Measurements from ENCODE around the gene DMGDH.

GRCh38 chr5:79050498-79050897 lies 19.0 kb downstream of the DMGDH start:
- TF ChIP-seq POLR2A (IDR thresholded peaks at IDR 0.05; ENCODE audit: low read length) = no peak
- TF ChIP-seq GATA1 (IDR thresholded peaks at IDR 0.05; ENCODE audit: low read depth, low read length) = no peak

All from erythroblast (primary cell).